HepG2 (cell line): Measurements from ENCODE around the gene TNS4. TPM values are rescaled to one million over a fixed set of nuclear protein-coding genes. Genes with fewer than 3 reads are reported as not detected.
A peak's percentile ranks its signal among the peaks of the same experiment; 100 is the strongest.

Source experiments
- EEA1 ChIP-seq: sonication (generic); formaldehyde crosslinking; IDR thresholded peaks from 2 replicates; pipeline ENCODE4 v1.5.1; 2020; ENCODE audit warnings: mild to moderate bottlenecking, missing genetic modification reagents, borderline replicate concordance
- ELF1 ChIP-seq: sonication (generic); formaldehyde crosslinking; IDR thresholded peaks from 2 replicates; pipeline ENCODE4 v1.4.0; 2020; ENCODE audit warnings: missing genetic modification reagents
- FOXA3 ChIP-seq: IDR thresholded peaks from 2 replicates; pipeline ENCODE4 v1.6.1; 2016; ENCODE audit warnings: missing genetic modification reagents, missing compliant biosample characterization
- ISL2 ChIP-seq: sonication (generic); formaldehyde crosslinking; IDR thresholded peaks from 2 replicates; pipeline ENCODE4 v1.5.0; 2020; ENCODE audit warnings: missing genetic modification reagents
- MTF1 ChIP-seq: sonication (generic); formaldehyde crosslinking; IDR thresholded peaks from 2 replicates; pipeline ENCODE4 v1.5.0; 2020; ENCODE audit warnings: missing genetic modification reagents
- RFXAP ChIP-seq: sonication (generic); formaldehyde crosslinking; IDR thresholded peaks from 2 replicates; pipeline ENCODE4 v1.4.0; 2020; ENCODE audit warnings: missing genetic modification reagents, borderline replicate concordance
- RXRB ChIP-seq: IDR thresholded peaks from 2 replicates; pipeline ENCODE4 v1.6.1; 2016; ENCODE audit warnings: borderline replicate concordance, missing genetic modification reagents, missing compliant biosample characterization
- polyA plus RNA-seq, 8 experiments: library from polyadenylated mRNA; depleted of rRNA in 3 of 8; stranded (reverse) in 7 of 8; unstranded in 1 of 8; fragments of >200 nt; fragmentation: Illumina TruSeq in 4 of 8; extraction: Trizol in 4 of 8; gene quantifications; 2 replicates each; pipeline versions ENCODE4 v1.2.1 to v1.2.3, GENCODE V29; 2011 to 2016; ENCODE audit warnings: low read depth in 4 of 8, missing spikeins in 1 of 8, mixed read lengths in 1 of 8; ENCODE audit not compliant: insufficient read depth in 1 of 8
- total RNA-seq, 5 experiments: library from RNA; depleted of rRNA; stranded (reverse); fragments of >200 nt; fragmentation: Illumina TruSeq; extraction: Trizol; gene quantifications; 2 replicates each; pipeline ENCODE4 v1.2.3, GENCODE V29; 2016; ENCODE audit warnings: low read depth in 1 of 5
- TF ChIP-seq, protein P1 (sequence below): sonication (generic); formaldehyde crosslinking; IDR thresholded peaks from 2 replicates; pipeline ENCODE4 v1.8.0; 2022; ENCODE audit warnings: mild to moderate bottlenecking, missing genetic modification reagents
- TF ChIP-seq, protein P2 (sequence below): fragments of 450-650 bp; IDR thresholded peaks from 2 replicates; pipeline ENCODE4 v1.6.1; 2016
- TF ChIP-seq, protein P3 (sequence below): sonication (generic); formaldehyde crosslinking; IDR thresholded peaks from 2 replicates; pipeline ENCODE4 v1.4.0; 2020; ENCODE audit warnings: mild to moderate bottlenecking, missing genetic modification reagents
- TF ChIP-seq, protein P4 (sequence below): sonication (generic); formaldehyde crosslinking; IDR thresholded peaks from 2 replicates; pipeline ENCODE4 v1.4.0; 2020; ENCODE audit warnings: mild to moderate bottlenecking, missing genetic modification reagents
- TF ChIP-seq, protein P5 (sequence below): IDR thresholded peaks from 2 replicates; pipeline ENCODE4 v1.4.0; 2020; ENCODE audit warnings: mild to moderate bottlenecking, missing genetic modification reagents
- TF ChIP-seq, protein P6 (sequence below): sonication (generic); formaldehyde crosslinking; IDR thresholded peaks from 2 replicates; pipeline ENCODE4 v1.4.0; 2020; ENCODE audit warnings: missing genetic modification reagents
- TF ChIP-seq, protein P7 (sequence below): sonication (generic); formaldehyde crosslinking; IDR thresholded peaks from 2 replicates; pipeline ENCODE4 v1.5.0; 2020; ENCODE audit warnings: missing genetic modification reagents, mild to moderate bottlenecking, borderline replicate concordance
- TF ChIP-seq, protein P8 (sequence below): sonication (generic); formaldehyde crosslinking; IDR thresholded peaks from 2 replicates; pipeline ENCODE4 v1.9.0; 2021; ENCODE audit warnings: missing genetic modification reagents, borderline replicate concordance

Gene TNS4
- total and polyA plus RNA-seq, 2 of the 13 experiments (the other 11 are each of a cell fraction or from before 2014, with no cell fraction given) = 0.58 to 2.1 TPM

DNA sequence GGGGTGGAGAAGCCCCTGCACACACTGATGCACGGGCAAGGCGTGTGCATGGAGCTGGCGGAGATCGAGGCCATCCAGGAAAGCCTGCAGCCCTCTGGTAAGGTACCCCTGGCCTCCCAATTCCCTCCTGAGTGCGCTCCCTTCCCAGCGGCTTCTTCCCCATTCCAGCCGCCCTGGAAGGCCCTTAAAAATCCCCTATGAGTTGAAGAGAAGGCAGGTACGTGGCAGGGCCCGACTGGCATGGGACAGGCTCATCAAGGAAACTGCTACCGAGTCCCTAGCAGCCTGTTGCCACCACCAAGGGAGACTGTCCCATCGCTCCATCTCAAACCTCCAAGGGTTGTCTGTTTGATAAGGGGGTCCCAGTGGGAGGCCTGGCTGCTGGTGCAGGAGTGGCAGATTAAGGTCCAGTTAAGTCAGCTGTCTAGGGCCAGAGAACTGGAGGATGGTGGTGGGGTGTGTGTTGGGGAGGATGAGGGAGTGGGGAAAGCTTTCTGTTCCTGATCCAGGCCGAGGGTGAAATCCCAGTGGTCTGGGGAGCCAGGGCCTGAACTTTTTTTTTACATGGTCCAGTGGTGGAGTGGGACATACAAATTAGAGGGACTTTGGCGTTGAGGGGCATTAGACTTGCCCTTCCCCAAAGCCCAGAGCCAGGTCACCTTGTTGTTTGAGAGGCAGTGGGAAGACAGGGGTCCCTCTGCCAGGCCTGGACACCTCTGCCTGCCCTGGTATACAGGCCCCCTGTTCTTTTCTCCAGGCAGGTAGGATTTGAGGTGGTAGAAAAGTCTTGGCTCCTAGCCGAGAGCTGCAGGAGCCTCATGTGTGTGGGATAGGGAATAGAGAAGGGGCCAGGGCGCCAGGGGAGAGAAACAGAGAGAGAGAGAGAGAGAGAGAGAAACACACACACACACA lies 57.2 kb downstream of the TNS4 start (continued):
- TF ChIP-seq, protein P1, sequence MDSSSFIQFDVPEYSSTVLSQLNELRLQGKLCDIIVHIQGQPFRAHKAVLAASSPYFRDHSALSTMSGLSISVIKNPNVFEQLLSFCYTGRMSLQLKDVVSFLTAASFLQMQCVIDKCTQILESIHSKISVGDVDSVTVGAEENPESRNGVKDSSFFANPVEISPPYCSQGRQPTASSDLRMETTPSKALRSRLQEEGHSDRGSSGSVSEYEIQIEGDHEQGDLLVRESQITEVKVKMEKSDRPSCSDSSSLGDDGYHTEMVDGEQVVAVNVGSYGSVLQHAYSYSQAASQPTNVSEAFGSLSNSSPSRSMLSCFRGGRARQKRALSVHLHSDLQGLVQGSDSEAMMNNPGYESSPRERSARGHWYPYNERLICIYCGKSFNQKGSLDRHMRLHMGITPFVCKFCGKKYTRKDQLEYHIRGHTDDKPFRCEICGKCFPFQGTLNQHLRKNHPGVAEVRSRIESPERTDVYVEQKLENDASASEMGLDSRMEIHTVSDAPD (CRISPR knock-in tag) = no peak
- TF ChIP-seq, protein P2, sequence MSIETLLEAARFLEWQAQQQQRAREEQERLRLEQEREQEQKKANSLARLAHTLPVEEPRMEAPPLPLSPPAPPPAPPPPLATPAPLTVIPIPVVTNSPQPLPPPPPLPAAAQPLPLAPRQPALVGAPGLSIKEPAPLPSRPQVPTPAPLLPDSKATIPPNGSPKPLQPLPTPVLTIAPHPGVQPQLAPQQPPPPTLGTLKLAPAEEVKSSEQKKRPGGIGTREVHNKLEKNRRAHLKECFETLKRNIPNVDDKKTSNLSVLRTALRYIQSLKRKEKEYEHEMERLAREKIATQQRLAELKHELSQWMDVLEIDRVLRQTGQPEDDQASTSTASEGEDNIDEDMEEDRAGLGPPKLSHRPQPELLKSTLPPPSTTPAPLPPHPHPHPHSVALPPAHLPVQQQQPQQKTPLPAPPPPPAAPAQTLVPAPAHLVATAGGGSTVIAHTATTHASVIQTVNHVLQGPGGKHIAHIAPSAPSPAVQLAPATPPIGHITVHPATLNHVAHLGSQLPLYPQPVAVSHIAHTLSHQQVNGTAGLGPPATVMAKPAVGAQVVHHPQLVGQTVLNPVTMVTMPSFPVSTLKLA = no peak
- TF ChIP-seq, protein P3, sequence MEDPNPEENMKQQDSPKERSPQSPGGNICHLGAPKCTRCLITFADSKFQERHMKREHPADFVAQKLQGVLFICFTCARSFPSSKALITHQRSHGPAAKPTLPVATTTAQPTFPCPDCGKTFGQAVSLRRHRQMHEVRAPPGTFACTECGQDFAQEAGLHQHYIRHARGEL (CRISPR knock-in tag) = peak; percentile 63; the same call in 1 of the 2 replicates
- TF ChIP-seq EEA1 (0 out of 2 replicates have a peak, but pooled peaks have one; percentile 22), RXRB (CRISPR knock-in tag) (no peak), FOXA3 (CRISPR knock-in tag) (no peak), MTF1 (CRISPR knock-in tag) (0 out of 2 replicates have a peak, but pooled peaks have one; percentile 18), ELF1 (CRISPR knock-in tag) (no peak), RFXAP (CRISPR knock-in tag) (no peak; the same call in 1 of the 2 replicates), ISL2 (no peak)
- TF ChIP-seq, protein P4, sequence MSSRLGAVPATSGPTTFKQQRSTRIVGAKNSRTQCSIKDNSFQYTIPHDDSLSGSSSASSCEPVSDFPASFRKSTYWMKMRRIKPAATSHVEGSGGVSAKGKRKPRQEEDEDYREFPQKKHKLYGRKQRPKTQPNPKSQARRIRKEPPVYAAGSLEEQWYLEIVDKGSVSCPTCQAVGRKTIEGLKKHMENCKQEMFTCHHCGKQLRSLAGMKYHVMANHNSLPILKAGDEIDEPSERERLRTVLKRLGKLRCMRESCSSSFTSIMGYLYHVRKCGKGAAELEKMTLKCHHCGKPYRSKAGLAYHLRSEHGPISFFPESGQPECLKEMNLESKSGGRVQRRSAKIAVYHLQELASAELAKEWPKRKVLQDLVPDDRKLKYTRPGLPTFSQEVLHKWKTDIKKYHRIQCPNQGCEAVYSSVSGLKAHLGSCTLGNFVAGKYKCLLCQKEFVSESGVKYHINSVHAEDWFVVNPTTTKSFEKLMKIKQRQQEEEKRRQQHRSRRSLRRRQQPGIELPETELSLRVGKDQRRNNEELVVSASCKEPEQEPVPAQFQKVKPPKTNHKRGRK (CRISPR knock-in tag) = no peak
- TF ChIP-seq, protein P5, sequence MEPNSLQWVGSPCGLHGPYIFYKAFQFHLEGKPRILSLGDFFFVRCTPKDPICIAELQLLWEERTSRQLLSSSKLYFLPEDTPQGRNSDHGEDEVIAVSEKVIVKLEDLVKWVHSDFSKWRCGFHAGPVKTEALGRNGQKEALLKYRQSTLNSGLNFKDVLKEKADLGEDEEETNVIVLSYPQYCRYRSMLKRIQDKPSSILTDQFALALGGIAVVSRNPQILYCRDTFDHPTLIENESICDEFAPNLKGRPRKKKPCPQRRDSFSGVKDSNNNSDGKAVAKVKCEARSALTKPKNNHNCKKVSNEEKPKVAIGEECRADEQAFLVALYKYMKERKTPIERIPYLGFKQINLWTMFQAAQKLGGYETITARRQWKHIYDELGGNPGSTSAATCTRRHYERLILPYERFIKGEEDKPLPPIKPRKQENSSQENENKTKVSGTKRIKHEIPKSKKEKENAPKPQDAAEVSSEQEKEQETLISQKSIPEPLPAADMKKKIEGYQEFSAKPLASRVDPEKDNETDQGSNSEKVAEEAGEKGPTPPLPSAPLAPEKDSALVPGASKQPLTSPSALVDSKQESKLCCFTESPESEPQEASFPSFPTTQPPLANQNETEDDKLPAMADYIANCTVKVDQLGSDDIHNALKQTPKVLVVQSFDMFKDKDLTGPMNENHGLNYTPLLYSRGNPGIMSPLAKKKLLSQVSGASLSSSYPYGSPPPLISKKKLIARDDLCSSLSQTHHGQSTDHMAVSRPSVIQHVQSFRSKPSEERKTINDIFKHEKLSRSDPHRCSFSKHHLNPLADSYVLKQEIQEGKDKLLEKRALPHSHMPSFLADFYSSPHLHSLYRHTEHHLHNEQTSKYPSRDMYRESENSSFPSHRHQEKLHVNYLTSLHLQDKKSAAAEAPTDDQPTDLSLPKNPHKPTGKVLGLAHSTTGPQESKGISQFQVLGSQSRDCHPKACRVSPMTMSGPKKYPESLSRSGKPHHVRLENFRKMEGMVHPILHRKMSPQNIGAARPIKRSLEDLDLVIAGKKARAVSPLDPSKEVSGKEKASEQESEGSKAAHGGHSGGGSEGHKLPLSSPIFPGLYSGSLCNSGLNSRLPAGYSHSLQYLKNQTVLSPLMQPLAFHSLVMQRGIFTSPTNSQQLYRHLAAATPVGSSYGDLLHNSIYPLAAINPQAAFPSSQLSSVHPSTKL = 0 out of 2 replicates have a peak, but pooled peaks have one; percentile 5
- TF ChIP-seq, protein P6, sequence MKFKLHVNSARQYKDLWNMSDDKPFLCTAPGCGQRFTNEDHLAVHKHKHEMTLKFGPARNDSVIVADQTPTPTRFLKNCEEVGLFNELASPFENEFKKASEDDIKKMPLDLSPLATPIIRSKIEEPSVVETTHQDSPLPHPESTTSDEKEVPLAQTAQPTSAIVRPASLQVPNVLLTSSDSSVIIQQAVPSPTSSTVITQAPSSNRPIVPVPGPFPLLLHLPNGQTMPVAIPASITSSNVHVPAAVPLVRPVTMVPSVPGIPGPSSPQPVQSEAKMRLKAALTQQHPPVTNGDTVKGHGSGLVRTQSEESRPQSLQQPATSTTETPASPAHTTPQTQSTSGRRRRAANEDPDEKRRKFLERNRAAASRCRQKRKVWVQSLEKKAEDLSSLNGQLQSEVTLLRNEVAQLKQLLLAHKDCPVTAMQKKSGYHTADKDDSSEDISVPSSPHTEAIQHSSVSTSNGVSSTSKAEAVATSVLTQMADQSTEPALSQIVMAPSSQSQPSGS = no peak
- TF ChIP-seq, protein P7, sequence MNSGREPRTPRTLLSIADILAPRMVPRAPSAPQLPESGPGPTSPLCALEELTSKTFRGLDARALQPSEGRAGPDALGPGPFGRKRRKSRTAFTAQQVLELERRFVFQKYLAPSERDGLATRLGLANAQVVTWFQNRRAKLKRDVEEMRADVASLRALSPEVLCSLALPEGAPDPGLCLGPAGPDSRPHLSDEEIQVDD (CRISPR knock-in tag) = no peak
- TF ChIP-seq, protein P8, sequence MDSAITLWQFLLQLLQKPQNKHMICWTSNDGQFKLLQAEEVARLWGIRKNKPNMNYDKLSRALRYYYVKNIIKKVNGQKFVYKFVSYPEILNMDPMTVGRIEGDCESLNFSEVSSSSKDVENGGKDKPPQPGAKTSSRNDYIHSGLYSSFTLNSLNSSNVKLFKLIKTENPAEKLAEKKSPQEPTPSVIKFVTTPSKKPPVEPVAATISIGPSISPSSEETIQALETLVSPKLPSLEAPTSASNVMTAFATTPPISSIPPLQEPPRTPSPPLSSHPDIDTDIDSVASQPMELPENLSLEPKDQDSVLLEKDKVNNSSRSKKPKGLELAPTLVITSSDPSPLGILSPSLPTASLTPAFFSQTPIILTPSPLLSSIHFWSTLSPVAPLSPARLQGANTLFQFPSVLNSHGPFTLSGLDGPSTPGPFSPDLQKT (CRISPR knock-in tag) = no peak
